Cardiac fibroblast (primary cell): Measurements from ENCODE around the gene KREMEN2.

Experiments
- DNase-seq, 2 donors: peaks; one replicate each; pipeline versions ENCODE4 v3.0.0 to v3.0.0-alpha.2; 2010; ENCODE audit warnings: low read depth in 2 of 2
- H3K4me3 ChIP-seq, 2 donors: replicated peaks in 1 of 2; 1 replicate in 1 of 2; 2 replicates in 1 of 2; pipeline ENCODE4 v1.5.1; 2011; ENCODE audit warnings: low read depth in 2 of 2, low read length in 2 of 2, mild to moderate bottlenecking in 2 of 2, moderate library complexity in 1 of 2
- CTCF ChIP-seq: IDR thresholded peaks from one replicate; pipeline ENCODE4 v1.5.1; 2011; ENCODE audit warnings: low read depth, mild to moderate bottlenecking, low read length, inconsistent platforms

Gene KREMEN2

GRCh38 chr16:2969545-2970521, 5.8 kb downstream of the KREMEN2 start:
- DNase-seq: peak; percentile 31 to 37
- peak; percentile 43 for TF ChIP-seq CTCF
- H3K4me3 ChIP-seq: peak overlapping the region; percentile 51 to 62

GRCh38 chr16:2970563-2970962, 6.5 kb downstream of the KREMEN2 start:
- no peak for DNase-seq
- peak overlapping the region in 1 of 2 donors; percentile 62 for H3K4me3 ChIP-seq
- no peak for TF ChIP-seq CTCF

GRCh38 chr16:2971134-2971984, 7.3 kb downstream of the KREMEN2 start:
- H3K4me3 ChIP-seq: no peak overlapping the region
- no peak for TF ChIP-seq CTCF
- no peak for DNase-seq

- no peak for TF ChIP-seq CTCF
Observed at GRCh38 chr16:2971985-2972784, 8.1 kb downstream of the KREMEN2 start.

GRCh38 chr16:2973093-2973492, 9.0 kb downstream of the KREMEN2 start:
- H3K4me3 ChIP-seq: no peak overlapping the region
- no peak for DNase-seq
- no peak for TF ChIP-seq CTCF

More at GRCh38 chr16:2971985-2972784, 8.1 kb downstream of the KREMEN2 start:
- DNase-seq: no peak
- H3K4me3 ChIP-seq: no peak overlapping the region
